ENCODE results near the gene FILIP1.
A peak's percentile ranks its signal among the peaks of the same experiment; 100 is the strongest.

FILIP1 gene

DNA sequence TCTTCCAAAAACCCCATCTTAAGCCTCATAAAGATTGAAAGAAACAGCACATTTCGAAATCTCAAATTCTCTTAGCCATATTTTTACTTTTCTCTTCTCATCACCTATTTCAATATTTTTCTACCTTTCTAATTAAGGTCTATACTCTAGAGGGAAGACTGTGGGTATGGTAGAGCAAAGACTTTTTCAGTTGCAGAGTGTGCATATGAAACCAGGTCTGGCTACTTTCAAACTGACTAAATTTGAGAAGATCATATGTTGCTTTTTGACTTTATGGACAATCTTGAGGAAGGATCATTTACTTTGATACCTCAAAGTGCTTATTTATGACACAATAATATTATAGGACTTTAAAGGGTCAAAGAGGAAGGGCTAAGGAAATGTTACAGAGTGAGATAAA is 20.7 kb downstream of the FILIP1 start:
- in situ Hi-C loops (cut with MboI; ENCODE audit: low pct_unique_long_range_greater_than_20kb, low sequenced_read_pairs, unreplicated experiment), result no loop called here
- peak; percentile 30 for DNase-seq (ENCODE audit: low spot score)
- TF ChIP-seq, protein P1, sequence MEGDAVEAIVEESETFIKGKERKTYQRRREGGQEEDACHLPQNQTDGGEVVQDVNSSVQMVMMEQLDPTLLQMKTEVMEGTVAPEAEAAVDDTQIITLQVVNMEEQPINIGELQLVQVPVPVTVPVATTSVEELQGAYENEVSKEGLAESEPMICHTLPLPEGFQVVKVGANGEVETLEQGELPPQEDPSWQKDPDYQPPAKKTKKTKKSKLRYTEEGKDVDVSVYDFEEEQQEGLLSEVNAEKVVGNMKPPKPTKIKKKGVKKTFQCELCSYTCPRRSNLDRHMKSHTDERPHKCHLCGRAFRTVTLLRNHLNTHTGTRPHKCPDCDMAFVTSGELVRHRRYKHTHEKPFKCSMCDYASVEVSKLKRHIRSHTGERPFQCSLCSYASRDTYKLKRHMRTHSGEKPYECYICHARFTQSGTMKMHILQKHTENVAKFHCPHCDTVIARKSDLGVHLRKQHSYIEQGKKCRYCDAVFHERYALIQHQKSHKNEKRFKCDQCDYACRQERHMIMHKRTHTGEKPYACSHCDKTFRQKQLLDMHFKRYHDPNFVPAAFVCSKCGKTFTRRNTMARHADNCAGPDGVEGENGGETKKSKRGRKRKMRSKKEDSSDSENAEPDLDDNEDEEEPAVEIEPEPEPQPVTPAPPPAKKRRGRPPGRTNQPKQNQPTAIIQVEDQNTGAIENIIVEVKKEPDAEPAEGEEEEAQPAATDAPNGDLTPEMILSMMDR (IDR thresholded peaks at IDR 0.05; ENCODE audit: extremely low read depth, insufficient read depth, missing control alignments), result no peak

DNA sequence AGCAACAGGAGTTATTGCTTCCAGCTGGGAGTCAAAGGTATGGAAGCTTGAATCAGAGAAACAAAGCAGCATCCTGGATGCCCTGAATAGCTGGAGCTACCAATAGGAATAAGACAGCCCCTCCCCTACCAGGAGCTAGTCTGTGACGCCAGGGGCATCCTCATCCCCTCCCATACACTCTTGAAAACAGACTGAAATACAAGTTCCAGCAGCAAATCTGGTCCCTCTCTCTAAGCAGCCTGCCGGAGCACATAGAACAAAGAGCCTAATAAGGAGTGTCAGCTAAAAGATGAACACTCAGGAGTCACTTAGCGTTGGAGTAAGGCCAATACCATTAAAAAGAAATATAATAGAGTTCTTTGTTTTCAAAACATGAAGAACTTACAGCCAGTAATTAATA is 25.6 kb downstream of the FILIP1 start:
- in situ Hi-C loops (cut with MboI; ENCODE audit: low pct_unique_long_range_greater_than_20kb, low sequenced_read_pairs, unreplicated experiment), result no loop called here
- no peak for DNase-seq (ENCODE audit: low spot score)
- TF ChIP-seq, protein P1 (IDR thresholded peaks at IDR 0.05; ENCODE audit: extremely low read depth, insufficient read depth, missing control alignments), result no peak

DNA sequence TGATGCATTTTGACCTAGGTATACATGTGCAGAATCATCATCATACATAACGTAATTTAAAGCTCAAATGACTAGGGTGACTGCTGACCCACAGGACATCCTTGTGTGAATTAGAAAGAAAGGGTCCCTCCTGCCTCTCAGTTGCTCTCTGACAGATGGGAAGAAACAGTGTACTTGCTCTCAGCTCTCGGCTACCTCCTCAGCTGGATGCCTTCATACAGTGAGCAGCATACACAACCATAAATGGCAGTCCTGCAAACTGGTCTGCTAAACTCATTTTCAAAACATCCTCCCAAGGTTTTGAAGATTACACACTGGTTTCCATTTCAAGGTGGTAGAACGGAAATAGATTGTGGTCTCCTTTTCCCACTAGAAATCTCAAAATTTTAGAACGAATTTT is 26.3 kb downstream of the FILIP1 start:
- DNase-seq (ENCODE audit: low spot score), result no peak

DNA sequence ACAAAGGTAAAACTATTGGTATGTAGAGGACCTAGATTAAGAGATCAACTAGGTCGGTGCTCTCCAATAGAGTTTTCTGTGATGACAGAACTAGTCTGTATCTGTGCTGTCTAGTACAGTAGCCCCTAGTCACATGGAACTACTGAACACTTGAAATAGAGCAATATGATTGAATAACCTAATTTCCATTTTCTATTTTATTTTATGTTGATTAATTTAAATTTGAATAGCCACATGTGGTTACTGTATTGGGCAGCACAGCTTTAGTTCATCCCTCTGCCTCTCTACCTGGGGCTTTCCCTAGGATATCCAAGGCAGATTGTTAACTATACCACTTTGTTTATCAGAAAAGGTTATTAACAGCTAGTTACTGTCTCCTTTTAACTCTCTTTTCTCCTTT is 27.0 kb downstream of the FILIP1 start:
- in situ Hi-C loops (cut with MboI; ENCODE audit: low pct_unique_long_range_greater_than_20kb, low sequenced_read_pairs, unreplicated experiment), result no loop called here

More for the DNA sequence above, 26.3 kb downstream of the FILIP1 start:
- in situ Hi-C loops (cut with MboI; ENCODE audit: low pct_unique_long_range_greater_than_20kb, low sequenced_read_pairs, unreplicated experiment), result no loop called here
- TF ChIP-seq, protein P1 (IDR thresholded peaks at IDR 0.05; ENCODE audit: extremely low read depth, insufficient read depth, missing control alignments), result no peak

DNA sequence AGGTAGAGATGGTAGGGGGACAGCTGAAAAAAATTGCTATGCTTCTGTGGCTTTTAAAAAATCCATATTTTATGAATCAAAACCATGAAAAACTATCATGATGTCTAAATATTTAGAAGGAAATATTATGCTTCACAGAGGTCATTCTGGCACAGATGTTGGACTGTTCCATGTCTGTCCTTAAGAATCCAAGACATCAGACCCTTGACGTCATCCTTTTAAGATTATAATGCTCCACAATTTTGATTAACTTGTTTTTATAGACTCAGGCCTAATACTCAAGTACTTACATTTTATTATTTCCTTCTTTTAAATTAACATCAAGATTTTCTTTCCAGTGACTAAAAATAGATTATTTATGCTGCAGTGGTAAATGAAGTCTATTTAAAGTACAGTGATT is 29.7 kb downstream of the FILIP1 start:
- TF ChIP-seq, protein P1 (IDR thresholded peaks at IDR 0.05; ENCODE audit: extremely low read depth, insufficient read depth, missing control alignments), result no peak
- DNase-seq (ENCODE audit: low spot score), result no peak
- in situ Hi-C loops (cut with MboI; ENCODE audit: low pct_unique_long_range_greater_than_20kb, low sequenced_read_pairs, unreplicated experiment), result no loop called here

More for the DNA sequence above, 27.0 kb downstream of the FILIP1 start:
- DNase-seq (ENCODE audit: low spot score), result no peak
- TF ChIP-seq, protein P1 (IDR thresholded peaks at IDR 0.05; ENCODE audit: extremely low read depth, insufficient read depth, missing control alignments), result no peak

DNA sequence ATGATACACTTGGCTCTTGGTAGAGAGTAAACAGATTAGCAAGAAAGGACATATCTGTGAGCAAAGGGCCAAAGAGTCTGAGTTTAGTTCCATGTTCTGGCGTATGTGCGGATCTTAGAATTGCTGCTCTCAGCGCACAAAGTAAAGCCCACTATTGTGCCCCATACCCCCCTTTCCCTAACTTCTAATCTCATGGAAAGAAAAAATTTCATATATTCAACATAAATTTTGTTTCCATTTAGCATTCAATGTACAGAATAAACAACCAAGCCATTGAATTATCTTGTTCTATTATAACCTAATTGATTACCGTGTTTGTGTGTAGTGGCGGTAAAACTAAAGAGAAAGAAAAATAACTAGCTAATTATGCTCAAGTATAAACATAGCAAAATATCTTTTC is 30.5 kb downstream of the FILIP1 start:
- in situ Hi-C loops (cut with MboI; ENCODE audit: low pct_unique_long_range_greater_than_20kb, low sequenced_read_pairs, unreplicated experiment), result no loop called here
- no peak for DNase-seq (ENCODE audit: low spot score)

More for the DNA sequence above, 30.5 kb downstream of the FILIP1 start:
- TF ChIP-seq, protein P1 (IDR thresholded peaks at IDR 0.05; ENCODE audit: extremely low read depth, insufficient read depth, missing control alignments), result no peak
